ENCODE data around the gene GBP2.

Gene GBP2, protein sequence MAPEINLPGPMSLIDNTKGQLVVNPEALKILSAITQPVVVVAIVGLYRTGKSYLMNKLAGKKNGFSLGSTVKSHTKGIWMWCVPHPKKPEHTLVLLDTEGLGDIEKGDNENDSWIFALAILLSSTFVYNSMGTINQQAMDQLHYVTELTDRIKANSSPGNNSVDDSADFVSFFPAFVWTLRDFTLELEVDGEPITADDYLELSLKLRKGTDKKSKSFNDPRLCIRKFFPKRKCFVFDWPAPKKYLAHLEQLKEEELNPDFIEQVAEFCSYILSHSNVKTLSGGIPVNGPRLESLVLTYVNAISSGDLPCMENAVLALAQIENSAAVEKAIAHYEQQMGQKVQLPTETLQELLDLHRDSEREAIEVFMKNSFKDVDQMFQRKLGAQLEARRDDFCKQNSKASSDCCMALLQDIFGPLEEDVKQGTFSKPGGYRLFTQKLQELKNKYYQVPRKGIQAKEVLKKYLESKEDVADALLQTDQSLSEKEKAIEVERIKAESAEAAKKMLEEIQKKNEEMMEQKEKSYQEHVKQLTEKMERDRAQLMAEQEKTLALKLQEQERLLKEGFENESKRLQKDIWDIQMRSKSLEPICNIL

GRCh38 chr1:89125913-89126580 lies at the start of gene GBP2:
Gene GBP2, minus strand, starts transcription at chr1:89126114. Its CDS starts 4,148 bp downstream, at chr1:89121966.
- Histone ChIP-seq H2AFZ (ENCODE audit: low read depth) (no peak within 1 kb of the TSS; the same call in 1 of the 2 replicates), H3K27me3 (ENCODE audit: insufficient read depth, low read depth) (no peaks in the 10 kb centered on the region), H3K79me2 (ENCODE audit: insufficient read depth, low read depth) (no peaks in the 10 kb centered on the region), H3K9ac (no peak within 1 kb of the TSS), H4K20me1 (ENCODE audit: insufficient read depth) (no peaks in the 10 kb centered on the region), H3K27ac (no peak within 1 kb of the TSS), H3K36me3 (ENCODE audit: insufficient read depth) (no peaks in the 10 kb centered on the region), H3K4me1 (ENCODE audit: low read depth, poor library complexity, severe bottlenecking) (peaks cover 4% of the 10 kb centered on the region), H3K4me3 (IDR thresholded peaks at IDR 0.05; ENCODE audit: insufficient read depth, low read depth, low read length) (no peak within 1 kb of the TSS), H3K4me2 (no peak within 1 kb of the TSS)
- TF ChIP-seq CTCF (conservative IDR thresholded peaks at IDR 0.05; ENCODE audit: low read depth, low read length), result no peak

GRCh38 chr1:89174491-89174890 lies 48.6 kb upstream of the GBP2 start:
- no peaks in the 10 kb centered on the region for H3K79me2 ChIP-seq (ENCODE audit: insufficient read depth, low read depth)
- H4K20me1 ChIP-seq (ENCODE audit: insufficient read depth), result no peaks in the 10 kb centered on the region
- H2AFZ ChIP-seq (ENCODE audit: low read depth), result no peak overlapping the region
- H3K4me3 ChIP-seq (IDR thresholded peaks at IDR 0.05; ENCODE audit: insufficient read depth, low read depth, low read length), result no peak overlapping the region
- H3K27ac ChIP-seq, result no peak overlapping the region
- no peak for TF ChIP-seq CTCF (conservative IDR thresholded peaks at IDR 0.05; ENCODE audit: low read depth, low read length)
- no peaks in the 10 kb centered on the region for H3K4me1 ChIP-seq (ENCODE audit: low read depth, poor library complexity, severe bottlenecking)
- H3K27me3 ChIP-seq (ENCODE audit: insufficient read depth, low read depth), result no peaks in the 10 kb centered on the region
- H3K36me3 ChIP-seq (ENCODE audit: insufficient read depth), result no peaks in the 10 kb centered on the region
- no peak overlapping the region for H3K4me2 ChIP-seq
- H3K9ac ChIP-seq, result no peak overlapping the region

DNA sequence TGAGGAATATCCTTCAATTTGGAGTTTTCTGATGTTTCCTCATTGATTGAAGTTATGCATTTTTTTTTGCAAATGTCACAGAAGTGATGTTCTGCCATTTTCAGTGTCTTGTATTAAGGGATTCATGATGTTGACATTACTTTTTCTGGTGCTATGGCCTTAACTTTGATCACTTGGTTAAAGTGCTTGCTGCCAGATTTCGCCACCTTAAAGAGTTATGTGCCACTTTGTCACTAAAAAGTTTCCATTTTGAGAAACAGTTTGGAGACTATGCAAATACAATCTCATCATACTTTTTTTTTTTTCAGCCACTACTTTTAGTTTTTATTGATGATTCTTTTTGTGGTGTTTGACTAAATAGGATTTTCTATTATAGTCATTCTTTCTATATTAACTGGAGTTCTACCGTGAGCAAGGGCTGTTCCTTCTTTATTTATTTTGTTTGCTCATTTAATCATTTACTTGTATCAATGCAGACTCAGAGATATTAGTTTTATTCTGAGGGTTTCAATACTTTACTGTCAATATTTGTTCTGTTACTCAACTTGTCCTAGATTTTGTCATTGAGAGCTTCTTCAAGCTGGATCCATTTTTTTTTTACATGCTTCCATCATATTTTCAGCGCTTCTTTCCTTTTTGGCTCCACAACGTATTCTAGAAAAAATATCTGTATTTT lies 46.7 kb upstream of the GBP2 start:
- H3K9ac ChIP-seq, result no peak overlapping the region
- no peak overlapping the region for H2AFZ ChIP-seq (ENCODE audit: low read depth)
- H3K36me3 ChIP-seq (ENCODE audit: insufficient read depth), result no peaks in the 10 kb centered on the region
- no peaks in the 10 kb centered on the region for H3K79me2 ChIP-seq (ENCODE audit: insufficient read depth, low read depth)
- no peaks in the 10 kb centered on the region for H3K27me3 ChIP-seq (ENCODE audit: insufficient read depth, low read depth)
- H3K4me3 ChIP-seq (IDR thresholded peaks at IDR 0.05; ENCODE audit: insufficient read depth, low read depth, low read length), result no peak overlapping the region
- no peaks in the 10 kb centered on the region for H4K20me1 ChIP-seq (ENCODE audit: insufficient read depth)
- TF ChIP-seq CTCF (conservative IDR thresholded peaks at IDR 0.05; ENCODE audit: low read depth, low read length), result no peak
- no peak overlapping the region for H3K27ac ChIP-seq
- H3K4me1 ChIP-seq (ENCODE audit: low read depth, poor library complexity, severe bottlenecking), result no peaks in the 10 kb centered on the region
- no peak overlapping the region for H3K4me2 ChIP-seq

- Histone ChIP-seq H3K9ac (no peak overlapping the region), H3K79me2 (ENCODE audit: insufficient read depth, low read depth) (no peaks in the 10 kb centered on the region), H3K27me3 (ENCODE audit: insufficient read depth, low read depth) (no peaks in the 10 kb centered on the region), H4K20me1 (ENCODE audit: insufficient read depth) (no peaks in the 10 kb centered on the region), H3K27ac (no peak overlapping the region), H3K4me1 (ENCODE audit: low read depth, poor library complexity, severe bottlenecking) (no peaks in the 10 kb centered on the region), H3K4me3 (IDR thresholded peaks at IDR 0.05; ENCODE audit: insufficient read depth, low read depth, low read length) (no peak overlapping the region), H3K4me2 (no peak overlapping the region), H3K36me3 (ENCODE audit: insufficient read depth) (no peaks in the 10 kb centered on the region), H2AFZ (ENCODE audit: low read depth) (no peak overlapping the region)
- no peak for TF ChIP-seq CTCF (conservative IDR thresholded peaks at IDR 0.05; ENCODE audit: low read depth, low read length)
These were observed 45.1 kb upstream of the GBP2 start for GRCh38 chr1:89171067-89171438.

Data from KMS-11 (cell line).